GM12873 (cell line): ENCODE measurements around the gene TUBA8.

Experiments
- CTCF ChIP-seq: IDR thresholded peaks from 2 replicates; pipeline ENCODE4 v1.5.1; 2012; ENCODE audit warnings: low read depth, mild to moderate bottlenecking, moderate library complexity, low read length, control low read depth; ENCODE audit not compliant: insufficient read depth; ENCODE audit errors: missing control alignments

The TUBA8 gene

GRCh38 chr22:18112440-18112839 is 1.8 kb downstream of the TUBA8 start:
- TF ChIP-seq CTCF, result no peak

GRCh38 chr22:18113680-18114394 is 3.2 kb downstream of the TUBA8 start:
- TF ChIP-seq CTCF, result no peak

- TF ChIP-seq CTCF, result no peak
Observed at GRCh38 chr22:18114495-18114894, 3.9 kb downstream of the TUBA8 start.

- no peak for TF ChIP-seq CTCF
Observed at GRCh38 chr22:18114976-18115652, 4.5 kb downstream of the TUBA8 start.

- no peak for TF ChIP-seq CTCF
Observed at GRCh38 chr22:18115906-18116371, 5.3 kb downstream of the TUBA8 start.

GRCh38 chr22:18116634-18117033 is 6.0 kb downstream of the TUBA8 start:
- no peak for TF ChIP-seq CTCF

- TF ChIP-seq CTCF, result no peak
Observed at GRCh38 chr22:18118345-18118915, 7.8 kb downstream of the TUBA8 start.
